Aorta (tissue), 5 donors: Measurements from ENCODE around the gene SLC39A1. TPM values are rescaled to one million over a fixed set of nuclear protein-coding genes. Genes with fewer than 3 reads are reported as not detected.

Source experiments
- ATAC-seq: fragments of 200-7000 bp; cut with Tn5 transposase; one replicate; pipeline ENCODE4 v1.9.1; 2022; ENCODE audit warnings: moderate library complexity; ENCODE audit not compliant: low FRiP score
- DNase-seq, 2 donors: peaks; one replicate each; pipeline ENCODE4 v3.0.0-alpha.2; 2020
- H3K27ac ChIP-seq, 2 donors: one replicate each; pipeline ENCODE4 v1.5.1; 2013; ENCODE audit warnings: low read length in 2 of 2, mild to moderate bottlenecking in 2 of 2, moderate library complexity in 2 of 2, control low read depth in 1 of 2, inconsistent platforms in 1 of 2, low read depth in 1 of 2
- H3K27me3 ChIP-seq, 2 donors: one replicate each; pipeline ENCODE4 v1.6.1; 2013; ENCODE audit warnings: control low read depth in 1 of 2, low read length in 1 of 2, mild to moderate bottlenecking in 1 of 2, moderate library complexity in 1 of 2; ENCODE audit not compliant: insufficient read depth in 2 of 2, control insufficient read depth in 1 of 2
- H3K36me3 ChIP-seq, 2 donors: one replicate each; pipeline ENCODE4 v1.6.1; 2013; ENCODE audit warnings: control low read depth in 1 of 2, low read length in 1 of 2, mild to moderate bottlenecking in 1 of 2; ENCODE audit not compliant: insufficient read depth in 2 of 2, control insufficient read depth in 1 of 2
- H3K4me1 ChIP-seq, 2 donors: one replicate each; pipeline ENCODE4 v1.6.1; 2013; ENCODE audit warnings: low read length in 2 of 2, control low read depth in 1 of 2, mild to moderate bottlenecking in 1 of 2, moderate library complexity in 1 of 2; ENCODE audit not compliant: insufficient read depth in 2 of 2, control insufficient read depth in 1 of 2
- H3K4me3 ChIP-seq, 2 donors: one replicate each; pipeline ENCODE4 v1.5.1; 2013; ENCODE audit warnings: low read length in 2 of 2, control low read depth in 1 of 2, mild to moderate bottlenecking in 1 of 2
- H3K9me3 ChIP-seq: one replicate; pipeline ENCODE4 v1.6.1; 2013; ENCODE audit warnings: mild to moderate bottlenecking, low read length; ENCODE audit not compliant: control insufficient read depth
- WGBS, 2 donors: extraction: QIAGEN DNeasy Blood & Tissue Kit; methylation state at CpG; one replicate each; pipeline ENCODE4 v1.1.7; 2013; 5-methylcytosine and 5-hydroxymethylcytosine counted together
- intact Hi-C, 2 donors: fragments of 100-400 bp; cut with DNase I; formaldehyde crosslinking; loops; one replicate each; pipeline versions ENCODE4 v1.14.2 to v1.15.0; 2022
- polyA plus RNA-seq, 2 donors: library from polyadenylated mRNA; stranded (reverse); fragments of 200-250 nt; gene quantifications; one replicate each; pipeline ENCODE4 v1.2.3, GENCODE V29; 2013
- total RNA-seq, 2 donors: library from RNA; stranded (reverse); fragmentation: NEBNext Ultra II Directional; extraction: Animal tissue kit (Norgen Biotek cat#: 25700); gene quantifications; one replicate each; pipeline ENCODE4 v1.2.1, GENCODE V29; 2021
- donor health status: healthy with polysubstance abuse.
- donor health status: Bipolar disorder and iron deficiency.
- donor health status: DM: no; HTN: no; CAD: no.
- donor health status: DM: no; HTN: no; CAD: no.
- donor health status: DM: yes; HTN: yes; CAD: no.

The SLC39A1 gene
- total and polyA plus RNA-seq, 4 donors, result 54.5 to 96.7 (median 90.0) TPM

DNA sequence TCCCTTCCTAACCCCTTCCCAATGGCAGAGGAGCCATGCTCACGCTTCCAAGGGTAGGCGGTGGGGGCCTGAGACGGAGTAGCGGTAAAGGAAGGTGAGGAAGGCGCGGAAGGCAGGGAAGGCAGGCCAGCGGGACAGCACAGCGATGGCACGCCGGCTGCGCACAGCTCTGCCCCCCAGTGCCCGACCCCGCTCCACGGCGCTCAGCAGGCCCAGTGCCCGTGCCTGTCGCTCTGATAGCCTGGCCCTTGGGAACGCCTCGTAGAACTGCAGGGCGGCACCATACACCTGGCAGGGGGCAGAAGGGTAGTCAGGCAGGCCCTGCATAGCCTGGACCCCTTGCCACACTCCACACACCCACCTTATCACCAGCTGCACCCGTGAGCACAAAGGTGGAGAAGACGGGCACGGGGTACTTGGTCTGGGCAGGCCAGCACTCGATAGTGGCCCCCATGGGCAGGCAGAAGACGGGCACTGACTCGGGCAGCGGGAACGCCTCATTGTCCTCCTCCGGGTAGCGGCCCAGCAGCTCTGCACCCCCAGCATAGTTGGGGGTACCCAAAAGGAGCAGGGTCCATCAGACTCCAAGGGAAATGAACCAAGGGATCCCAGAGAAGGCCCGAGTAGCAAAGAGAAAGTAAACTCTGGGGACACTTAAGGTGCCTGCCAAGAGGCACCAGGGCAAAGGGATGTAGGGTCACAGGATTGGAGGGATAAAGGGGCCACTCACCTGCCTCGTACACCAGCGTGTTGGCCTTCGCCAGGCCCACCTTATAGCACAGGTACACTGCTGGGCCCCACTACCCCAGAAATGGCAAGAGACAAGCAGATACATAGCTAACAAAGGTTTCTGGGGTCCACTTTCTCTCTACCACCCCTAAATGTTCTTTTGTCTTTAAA, 21.3 kb downstream of the SLC39A1 start:
- DNase-seq (peak; percentile 47 to 74), ATAC-seq (no peak)
- intact Hi-C loops, result no loop called here
- Histone ChIP-seq H3K27ac (no peak overlapping the region), H3K27me3 (no peaks in the 10 kb centered on the region), H3K9me3 (no peaks in the 10 kb centered on the region), H3K36me3 (no peaks in the 10 kb centered on the region), H3K4me3 (no peak overlapping the region), H3K4me1 (no peaks in the 10 kb centered on the region)
- 94% methylated on average over 34 of the region's 34 CpGs for WGBS, 2 donors

DNA sequence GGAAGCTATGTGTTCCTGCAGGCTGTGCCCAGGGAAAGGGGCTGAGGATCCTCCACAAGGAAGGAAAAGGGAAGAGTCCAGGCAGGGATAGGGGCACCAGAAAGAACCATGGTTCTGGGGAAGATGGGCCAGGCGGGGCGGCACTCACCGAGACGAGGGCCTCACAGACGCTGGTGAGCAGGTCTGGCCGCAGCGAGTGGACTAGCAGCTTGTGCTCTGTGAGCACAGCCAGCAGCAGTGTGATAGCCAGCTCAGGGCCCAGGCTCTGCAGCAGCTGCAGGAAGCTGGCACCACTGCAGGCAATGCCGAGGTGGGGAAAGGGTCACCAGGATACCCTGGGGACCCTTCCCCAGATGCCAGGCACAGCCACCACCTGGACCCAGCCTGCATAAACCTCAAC, 22.6 kb downstream of the SLC39A1 start:
- H3K4me3 ChIP-seq, result no peak overlapping the region
- H3K4me1 ChIP-seq, result no peaks in the 10 kb centered on the region
- no peak overlapping the region for H3K27ac ChIP-seq
- no peaks in the 10 kb centered on the region for H3K9me3 ChIP-seq
- ATAC-seq, result no peak
- intact Hi-C loops, result no loop called here
- peaks cover 0 to 4% of the 10 kb centered on the region in 2 donors for H3K36me3 ChIP-seq
- DNase-seq, result peak; percentile 26 to 49
- no peaks in the 10 kb centered on the region for H3K27me3 ChIP-seq
- 93 to 97% methylated on average over 8 of the region's 8 CpGs for WGBS, 2 donors

DNA sequence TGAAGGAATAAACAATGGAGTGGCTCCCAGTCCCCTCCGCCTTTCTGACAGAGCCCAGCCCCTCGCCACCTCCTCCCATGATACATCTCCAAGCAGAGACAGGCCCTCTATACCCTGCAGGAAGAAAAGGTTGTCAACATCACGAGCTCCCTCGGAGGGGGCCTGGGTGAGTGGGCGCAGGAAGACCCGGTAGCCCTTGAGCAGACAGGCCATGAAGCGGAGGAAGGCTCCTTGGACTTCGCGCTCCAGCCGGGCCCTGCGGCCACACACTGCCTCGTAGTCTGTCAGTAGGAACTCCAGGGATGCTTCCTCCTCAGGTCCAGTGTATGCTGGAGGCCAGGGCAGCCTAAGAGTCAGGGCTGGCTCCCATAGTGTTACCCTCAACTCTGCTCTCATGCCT, 23.9 kb downstream of the SLC39A1 start:
- peaks cover 0 to 8% of the 10 kb centered on the region in 2 donors for H3K36me3 ChIP-seq
- intact Hi-C loops, result no loop called here

DNA sequence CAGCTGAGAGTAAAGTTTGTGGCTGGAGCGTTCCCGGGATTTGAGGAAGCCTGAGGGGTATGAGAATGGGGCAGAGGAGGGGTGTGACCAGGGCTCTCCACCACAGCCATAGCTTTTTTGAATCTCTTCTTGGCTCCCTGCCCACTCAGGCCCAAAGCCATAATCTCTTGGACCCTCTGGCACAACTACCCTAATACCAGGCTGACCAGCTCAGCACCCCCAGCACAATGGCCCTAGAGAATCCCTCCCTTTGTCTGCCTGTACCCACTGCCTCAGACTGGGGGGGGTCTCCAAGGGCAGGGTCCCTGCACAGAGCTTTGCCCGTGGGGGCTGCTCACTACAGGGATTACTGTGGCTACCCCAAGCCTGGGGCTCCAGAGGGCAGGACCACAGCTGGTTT, 24.3 kb downstream of the SLC39A1 start:
- peaks cover under 1 to 8% of the 10 kb centered on the region in 2 donors for H3K36me3 ChIP-seq
- intact Hi-C loops, result no loop called here
- DNase-seq, result peak in 1 of 2 donors; percentile 51
- no peaks in the 10 kb centered on the region for H3K9me3 ChIP-seq
- no peak for ATAC-seq
- H3K27ac ChIP-seq, result no peak overlapping the region
- no peaks in the 10 kb centered on the region for H3K4me1 ChIP-seq
- no peak overlapping the region for H3K4me3 ChIP-seq
- WGBS, 2 donors, result 92 to 95% methylated on average over 3 of the region's 3 CpGs
- H3K27me3 ChIP-seq, result no peaks in the 10 kb centered on the region

More for the DNA sequence above, 23.9 kb downstream of the SLC39A1 start:
- Histone ChIP-seq H3K4me3 (no peak overlapping the region), H3K27me3 (no peaks in the 10 kb centered on the region), H3K27ac (no peak overlapping the region), H3K9me3 (no peaks in the 10 kb centered on the region), H3K4me1 (no peaks in the 10 kb centered on the region)
- no peak for ATAC-seq
- peak in 1 of 2 donors; percentile 67 for DNase-seq
- WGBS, 2 donors, result 76 to 79% methylated on average over 12 of the region's 12 CpGs

DNA sequence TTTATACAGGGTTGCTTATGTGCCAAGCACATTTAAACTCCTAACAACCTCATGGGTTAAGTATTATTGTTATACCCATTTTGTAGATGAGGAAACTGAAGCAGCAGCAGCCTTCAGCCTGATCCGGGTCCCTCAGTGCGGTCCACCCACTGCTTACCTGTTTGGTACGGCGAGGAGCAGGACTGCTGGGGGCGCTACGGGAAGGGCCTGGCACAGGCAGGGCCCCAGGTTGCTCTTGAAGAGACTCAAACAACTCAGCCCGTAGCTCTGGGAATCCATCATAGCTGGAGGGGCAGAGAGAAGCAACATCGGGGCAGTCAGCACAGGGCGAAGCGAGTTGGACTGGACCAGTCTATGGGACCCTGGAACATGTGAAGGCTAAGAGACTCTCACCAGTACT, 26.0 kb downstream of the SLC39A1 start:
- H3K27ac ChIP-seq, result no peak overlapping the region
- ATAC-seq, result no peak
- intact Hi-C loops, result no loop called here
- DNase-seq, result peak in 1 of 2 donors; percentile 59
- 95 to 96% methylated on average over 10 of the region's 10 CpGs for WGBS, 2 donors
- no peak overlapping the region for H3K4me3 ChIP-seq
- no peaks in the 10 kb centered on the region for H3K9me3 ChIP-seq
- H3K27me3 ChIP-seq, result no peaks in the 10 kb centered on the region
- H3K4me1 ChIP-seq, result no peaks in the 10 kb centered on the region
- H3K36me3 ChIP-seq, result peaks cover 6 to 8% of the 10 kb centered on the region in 2 donors

DNA sequence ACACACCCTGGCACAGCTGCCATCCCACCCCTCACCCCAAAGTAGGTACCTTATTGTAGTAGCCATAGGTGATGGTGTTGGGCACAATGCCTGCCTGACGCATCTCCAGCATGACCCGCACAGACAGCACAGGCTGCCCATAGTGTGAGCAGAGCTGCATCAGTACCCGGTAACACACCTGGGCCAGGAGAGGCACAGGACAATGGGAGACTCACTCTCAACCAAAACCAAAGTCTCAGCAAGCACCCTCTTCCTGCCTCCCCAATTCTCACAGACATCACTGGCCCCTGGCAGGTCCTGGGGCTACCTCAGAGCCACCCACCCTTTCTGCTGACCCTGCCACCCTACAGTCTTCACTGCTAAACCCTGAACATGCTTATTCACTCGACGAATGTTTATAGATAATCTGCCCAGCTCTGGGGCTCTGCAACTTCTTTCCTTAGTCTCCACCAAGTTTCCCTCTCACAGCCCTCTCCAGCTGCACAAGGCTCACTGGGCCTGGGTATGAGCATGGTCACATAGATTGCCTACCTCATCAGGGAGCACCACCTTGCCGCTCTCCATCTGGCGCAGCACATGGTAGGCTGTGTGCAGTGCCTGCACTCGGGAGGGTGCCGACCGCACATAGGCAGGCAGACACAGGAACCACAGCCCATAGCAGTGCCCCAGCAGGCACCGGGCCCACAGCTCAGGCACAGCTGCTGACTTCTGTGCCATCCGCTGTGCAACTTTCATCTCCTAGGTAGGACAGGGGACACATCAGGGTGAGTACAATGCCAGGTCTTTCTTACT, 27.1 kb downstream of the SLC39A1 start:
- H3K27ac ChIP-seq, result no peak overlapping the region
- H3K27me3 ChIP-seq, result no peaks in the 10 kb centered on the region
- no peaks in the 10 kb centered on the region for H3K9me3 ChIP-seq
- H3K4me3 ChIP-seq, result no peak overlapping the region
- intact Hi-C loops, result no loop called here
- H3K4me1 ChIP-seq, result no peaks in the 10 kb centered on the region
- DNase-seq (peak in 1 of 2 donors; percentile 37), ATAC-seq (no peak)
- peaks cover 6 to 10% of the 10 kb centered on the region in 2 donors for H3K36me3 ChIP-seq
- WGBS, 2 donors, result 95 to 97% methylated on average over 12 of the region's 12 CpGs

DNA sequence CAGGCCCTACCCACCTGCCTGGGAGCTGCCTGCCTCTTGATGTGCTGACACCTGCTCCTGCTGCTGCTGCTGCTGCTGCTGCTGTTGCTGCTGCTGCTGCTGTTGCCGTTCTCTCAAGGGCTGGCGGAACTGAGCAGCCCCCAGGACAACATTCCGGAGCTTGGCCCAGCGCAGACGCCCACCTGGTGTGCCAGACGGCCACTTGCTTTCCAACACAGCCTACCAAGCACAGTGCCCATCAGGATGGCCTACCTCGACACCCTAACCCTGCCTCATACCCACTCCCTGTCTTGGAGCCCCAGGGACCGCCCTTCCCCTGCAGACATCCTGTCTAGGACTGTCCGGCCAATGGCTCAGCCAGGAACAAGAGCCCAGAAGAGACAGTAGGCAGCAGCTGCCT, 28.6 kb downstream of the SLC39A1 start:
- Histone ChIP-seq H3K4me3 (no peak overlapping the region), H3K4me1 (no peaks in the 10 kb centered on the region), H3K27ac (no peak overlapping the region), H3K9me3 (no peaks in the 10 kb centered on the region), H3K36me3 (peaks cover 6 to 11% of the 10 kb centered on the region in 2 donors), H3K27me3 (no peaks in the 10 kb centered on the region)
- 94 to 96% methylated on average over 9 of the region's 9 CpGs for WGBS, 2 donors
- no peak for ATAC-seq
- intact Hi-C loops, result no loop called here
- DNase-seq, result peak in 1 of 2 donors; percentile 72

DNA sequence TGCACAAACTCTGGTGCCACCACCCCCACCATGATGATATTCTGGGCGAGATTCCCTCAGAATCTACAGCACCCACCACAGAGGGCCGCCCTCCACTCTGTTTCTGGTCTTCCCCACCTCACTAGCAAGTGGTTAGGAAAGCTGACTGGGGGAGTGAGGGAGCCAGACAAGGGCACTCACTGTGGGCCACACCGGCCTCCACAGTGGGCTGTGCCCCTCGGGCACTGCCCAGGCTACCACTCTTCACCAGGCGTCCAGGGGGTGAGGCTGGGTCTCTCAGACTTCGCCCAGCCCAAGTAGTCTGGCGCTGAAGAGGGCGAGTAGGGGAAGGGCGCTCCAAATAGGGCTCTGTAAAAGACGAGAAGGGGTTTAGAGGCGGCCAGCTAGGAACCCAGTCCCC, 29.4 kb downstream of the SLC39A1 start:
- Histone ChIP-seq H3K27ac (no peak overlapping the region), H3K36me3 (peaks cover 6 to 11% of the 10 kb centered on the region in 2 donors), H3K9me3 (no peaks in the 10 kb centered on the region), H3K4me1 (no peaks in the 10 kb centered on the region), H3K4me3 (no peak overlapping the region), H3K27me3 (no peaks in the 10 kb centered on the region)
- intact Hi-C loops, result no loop called here
- ATAC-seq, result no peak
- WGBS, 2 donors, result 93 to 98% methylated on average over 11 of the region's 11 CpGs
- DNase-seq, result peak in 1 of 2 donors; percentile 37
